ENCODE results near the gene CAPN3. TPM values are rescaled to one million over a fixed set of nuclear protein-coding genes. Genes with fewer than 3 reads are reported as not detected.
"Not testable (repeated sequence)": the region's sequence is repeated elsewhere in the genome, so short reads cannot be mapped to it uniquely, and the experiment has no call there.

Gene CAPN3
- 4.1 TPM in 1 of 2 replicates, not detected in the other for total RNA-seq

DNA sequence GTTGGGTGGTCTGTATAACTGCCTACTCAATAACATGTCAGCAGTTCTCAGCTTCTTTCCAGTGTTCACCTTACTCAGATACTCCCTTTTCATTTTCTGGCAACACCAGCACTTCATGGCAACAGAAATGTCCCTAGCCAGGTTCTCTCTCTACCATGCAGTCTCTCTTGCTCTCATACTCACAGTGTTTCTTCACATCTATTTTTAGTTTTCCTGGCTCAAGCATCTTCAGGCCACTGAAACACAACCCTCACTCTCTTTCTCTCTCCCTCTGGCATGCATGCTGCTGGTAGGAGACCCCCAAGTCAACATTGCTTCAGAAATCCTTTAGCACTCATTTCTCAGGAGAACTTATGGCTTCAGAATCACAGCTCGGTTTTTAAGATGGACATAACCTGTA is at the start of gene CAPN3:
TSS of gene CAPN3 (plus strand) at position 253 of the 400 bp plus-strand sequence. CDS start 305 bp downstream, outside the sequence.
- DNase-seq (ENCODE audit: extremely low read depth, low read depth, low spot score): no peak

DNA sequence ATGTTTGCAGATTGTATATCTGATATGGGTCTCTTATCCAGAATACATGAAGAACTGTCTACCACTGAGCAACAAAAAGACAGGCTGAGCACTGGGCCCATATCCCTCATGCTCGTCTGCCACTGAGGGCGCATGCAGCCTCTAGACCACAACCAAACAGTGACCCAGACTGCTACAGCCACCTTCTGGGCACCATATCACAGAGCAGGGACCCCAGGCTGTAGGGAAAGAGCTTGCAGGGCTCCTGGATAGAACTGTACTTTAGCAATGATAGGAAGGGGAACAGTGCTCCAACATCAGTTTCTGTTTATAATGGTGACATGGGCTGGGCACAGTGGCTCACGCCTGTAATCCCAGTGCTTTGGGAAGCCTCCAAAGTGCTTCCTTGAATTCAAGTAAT is 45.8 kb upstream of the CAPN3 start:
- no peak for DNase-seq (ENCODE audit: extremely low read depth, low read depth, low spot score)

DNA sequence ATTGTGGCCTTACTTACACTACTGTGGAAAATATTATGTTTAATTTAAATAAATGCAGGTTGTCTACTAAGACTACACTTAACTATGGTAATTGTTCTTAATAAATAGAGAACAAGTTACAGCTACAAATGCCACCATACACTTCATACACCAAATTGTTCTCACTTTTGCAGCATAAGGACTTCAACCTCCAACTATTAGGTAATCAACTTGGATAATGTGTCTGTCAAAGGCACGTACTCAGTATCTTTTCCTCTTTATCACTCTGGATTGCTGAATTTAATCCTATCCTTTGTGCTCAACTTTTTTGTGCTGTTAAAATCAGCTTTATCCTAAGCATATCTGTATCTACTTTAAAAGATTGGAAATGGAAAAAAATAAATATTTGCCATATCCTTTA is 44.5 kb upstream of the CAPN3 start:
- DNase-seq (ENCODE audit: extremely low read depth, low read depth, low spot score): no peak

DNA sequence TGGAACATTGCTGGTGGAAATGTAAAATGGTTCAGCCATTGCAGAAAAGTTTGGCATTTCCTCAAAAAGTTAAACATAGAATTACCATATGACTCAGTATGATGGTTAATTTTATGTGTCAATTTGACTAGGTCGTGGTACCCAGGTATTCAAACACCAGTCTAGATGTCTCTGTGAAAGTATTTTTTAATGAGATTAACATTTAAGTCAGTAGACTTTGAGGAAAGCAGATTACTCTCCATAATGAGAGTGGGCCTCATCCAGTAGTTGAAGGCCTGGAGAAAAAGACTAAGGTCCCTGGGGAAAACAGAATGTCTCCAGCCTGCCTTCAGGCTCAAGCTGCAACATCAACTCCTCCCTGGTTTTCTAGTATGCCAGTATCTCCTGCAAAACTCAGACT is 43.8 kb upstream of the CAPN3 start:
- DNase-seq (ENCODE audit: extremely low read depth, low read depth, low spot score): no peak

DNA sequence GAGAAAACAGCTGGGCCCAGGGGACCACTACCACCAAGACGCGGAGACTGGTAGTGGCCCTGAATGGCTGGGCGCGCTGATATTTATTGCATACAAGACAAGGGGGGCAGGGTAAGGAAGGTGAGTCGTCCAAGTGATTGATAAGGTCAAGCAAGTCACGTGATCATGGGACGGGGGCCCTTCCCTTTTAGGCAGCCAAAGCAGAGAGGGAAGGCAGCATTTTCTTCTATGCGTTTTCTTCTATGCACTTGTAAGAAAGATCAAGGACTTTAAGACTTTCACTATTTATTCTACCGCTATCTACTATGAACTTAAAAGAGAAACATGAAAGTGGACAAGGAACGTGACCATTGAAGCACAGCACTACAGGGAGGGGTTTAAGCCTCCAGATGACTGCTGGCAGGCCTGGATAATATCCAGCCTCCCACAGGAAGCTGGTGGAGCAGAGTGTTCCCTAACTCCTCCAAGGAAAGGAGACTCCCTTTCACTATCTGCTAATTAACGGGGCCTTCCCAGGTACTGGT is 43.0 kb upstream of the CAPN3 start:
- DNase-seq (ENCODE audit: extremely low read depth, low read depth, low spot score): not testable (repeated sequence)

DNA sequence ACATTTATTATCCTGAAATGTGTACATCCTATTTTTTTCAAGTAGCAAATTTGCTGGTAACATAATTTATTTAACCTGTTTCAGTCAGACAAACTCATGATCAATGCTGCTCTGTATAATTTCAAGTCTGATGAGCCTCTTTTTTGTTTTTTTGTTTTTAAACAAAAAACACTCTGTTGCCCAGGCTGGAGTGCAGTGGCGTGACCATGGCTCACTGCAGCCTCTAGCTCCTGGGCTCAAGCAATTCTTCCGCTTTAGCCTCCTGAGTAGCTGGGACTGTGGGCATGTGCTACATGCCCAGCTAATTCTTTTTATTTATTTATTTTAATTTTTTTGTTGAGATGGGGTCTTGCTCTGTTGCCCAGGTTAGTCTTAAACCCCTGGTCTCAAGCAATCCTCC is 40.1 kb upstream of the CAPN3 start:
- DNase-seq (ENCODE audit: extremely low read depth, low read depth, low spot score): no peak

DNA sequence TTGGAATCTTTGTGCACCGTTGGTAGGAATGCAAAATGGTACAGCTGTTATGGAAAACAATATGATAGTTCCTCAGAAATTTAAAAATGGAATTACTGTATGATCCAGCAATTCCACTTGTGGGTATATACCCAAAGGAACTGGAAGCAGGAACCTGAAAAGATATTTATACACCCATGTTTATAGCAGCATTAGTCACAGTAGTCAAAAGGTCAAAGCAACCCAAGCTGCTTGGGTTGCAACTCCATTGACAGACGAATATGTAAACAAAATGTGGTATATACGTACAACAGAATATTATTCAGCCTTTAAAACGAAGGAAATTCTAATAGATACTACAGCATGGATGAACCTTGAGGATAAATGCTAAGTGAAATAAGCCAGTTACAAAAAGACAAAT is 35.0 kb upstream of the CAPN3 start:
- no peak for DNase-seq (ENCODE audit: extremely low read depth, low read depth, low spot score)

DNA sequence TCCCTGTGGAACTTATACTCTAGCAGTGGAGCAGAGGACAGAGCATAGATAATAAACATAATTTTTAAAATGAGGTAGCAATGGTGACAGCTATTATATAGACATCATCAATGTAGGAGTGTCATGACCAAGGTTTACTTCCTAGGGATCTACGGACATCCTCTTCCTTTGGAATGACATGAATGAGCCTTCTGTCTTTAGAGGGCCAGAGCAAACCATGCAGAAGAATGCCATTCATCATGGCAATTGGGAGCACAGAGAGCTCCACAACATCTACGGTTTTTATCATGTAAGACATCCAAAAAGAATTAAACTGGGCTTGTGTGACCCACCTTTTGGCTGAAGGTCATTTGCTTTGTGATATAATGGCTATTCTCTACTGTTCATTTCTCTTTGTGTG is 30.1 kb upstream of the CAPN3 start:
- no peak for DNase-seq (ENCODE audit: extremely low read depth, low read depth, low spot score)

DNA sequence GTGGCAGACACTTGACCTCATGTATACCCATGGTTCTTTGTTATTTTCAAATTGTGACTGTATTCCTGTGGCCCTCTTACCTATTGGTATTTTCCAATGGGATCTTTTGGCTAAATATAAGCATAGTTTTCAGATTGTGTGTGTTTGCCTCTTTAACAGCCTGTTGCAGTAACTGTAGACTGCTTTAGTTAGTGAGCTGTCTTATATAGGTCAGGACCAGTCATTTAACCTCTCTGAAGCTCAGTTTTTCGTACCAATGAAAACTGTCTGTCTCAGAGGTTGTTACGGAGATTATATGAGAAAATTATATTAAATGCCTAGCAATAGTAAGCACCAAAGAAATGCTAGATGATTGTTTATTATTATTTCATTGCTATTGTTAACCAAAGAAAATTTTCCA is 29.3 kb upstream of the CAPN3 start:
- DNase-seq (ENCODE audit: extremely low read depth, low read depth, low spot score): no peak

DNA sequence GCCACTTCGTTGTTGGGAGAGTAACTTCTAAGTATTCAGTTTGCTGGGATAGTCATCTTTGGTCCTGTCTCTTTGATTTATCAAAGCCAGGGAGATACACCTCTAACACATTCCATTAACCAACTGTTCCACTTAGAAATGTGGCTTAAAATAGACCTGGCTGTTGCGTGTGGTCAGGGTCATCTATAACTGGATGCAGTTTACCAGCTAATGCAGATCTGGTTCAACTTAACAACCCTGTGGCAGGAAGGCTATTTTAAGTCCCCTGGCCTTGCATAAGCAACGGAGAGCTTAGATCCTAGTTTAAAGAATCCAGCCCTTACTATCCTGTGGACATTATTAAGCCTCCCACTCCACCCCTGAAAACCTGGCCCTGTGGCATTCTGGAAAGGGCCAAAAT is 28.1 kb upstream of the CAPN3 start:
- DNase-seq (ENCODE audit: extremely low read depth, low read depth, low spot score): no peak

DNA sequence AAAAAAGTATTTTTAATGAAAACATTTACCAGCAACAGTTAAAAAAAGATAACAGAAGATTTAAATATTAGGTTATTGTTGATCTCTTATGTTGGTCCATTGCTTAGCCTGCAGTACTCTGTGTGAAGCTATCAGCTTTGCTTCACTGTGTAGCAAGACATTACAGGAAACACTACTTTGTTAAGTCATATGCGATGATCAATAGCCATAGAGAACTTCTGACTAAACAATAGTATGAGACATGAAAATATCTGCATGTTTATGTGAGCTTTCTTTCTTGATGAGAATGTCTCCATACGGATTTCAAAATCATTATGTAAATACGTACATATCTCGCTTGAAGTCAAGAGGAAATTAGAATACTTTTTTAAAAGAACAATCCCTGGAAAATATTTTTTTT is 27.0 kb upstream of the CAPN3 start:
- peak; percentile 23 for DNase-seq (ENCODE audit: extremely low read depth, low read depth, low spot score)

DNA sequence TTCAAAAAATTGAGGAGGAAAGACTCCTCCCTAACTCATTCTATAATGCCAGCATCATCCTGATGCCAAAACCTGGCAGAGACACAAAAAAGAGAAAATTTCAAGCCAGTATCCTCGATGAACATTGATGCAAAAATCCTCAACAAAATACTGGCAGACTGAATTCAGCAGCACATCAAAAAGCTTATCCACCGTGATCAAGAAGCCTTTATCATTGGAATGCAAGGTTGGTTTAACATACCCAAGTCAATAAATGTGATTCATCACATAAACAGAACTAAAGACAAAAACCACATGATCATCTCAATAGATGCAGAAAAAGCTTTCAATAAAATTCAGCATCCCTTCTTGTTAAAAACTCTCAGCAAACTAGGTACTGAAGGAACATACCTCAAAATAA is 24.2 kb upstream of the CAPN3 start:
- DNase-seq (ENCODE audit: extremely low read depth, low read depth, low spot score): no peak

DNA sequence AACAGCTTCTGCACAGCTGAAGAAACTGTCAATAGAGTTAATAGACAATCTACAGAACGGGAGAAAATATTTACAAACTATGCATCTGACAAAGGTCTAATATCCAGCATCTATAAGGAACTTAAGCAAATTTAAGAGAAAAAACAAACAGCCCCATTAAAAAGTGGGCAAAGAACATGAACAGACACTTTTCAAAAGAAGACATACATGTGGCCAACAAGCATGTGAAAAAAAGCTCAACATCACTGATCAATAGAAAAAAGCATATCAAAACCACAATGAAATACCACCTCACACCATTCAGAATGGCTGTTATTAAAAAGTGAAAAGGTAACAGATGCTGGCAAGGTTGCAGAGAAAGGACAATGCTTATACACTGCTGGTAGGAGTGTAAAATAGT is 22.7 kb upstream of the CAPN3 start:
- DNase-seq (ENCODE audit: extremely low read depth, low read depth, low spot score): not testable (repeated sequence)

DNA sequence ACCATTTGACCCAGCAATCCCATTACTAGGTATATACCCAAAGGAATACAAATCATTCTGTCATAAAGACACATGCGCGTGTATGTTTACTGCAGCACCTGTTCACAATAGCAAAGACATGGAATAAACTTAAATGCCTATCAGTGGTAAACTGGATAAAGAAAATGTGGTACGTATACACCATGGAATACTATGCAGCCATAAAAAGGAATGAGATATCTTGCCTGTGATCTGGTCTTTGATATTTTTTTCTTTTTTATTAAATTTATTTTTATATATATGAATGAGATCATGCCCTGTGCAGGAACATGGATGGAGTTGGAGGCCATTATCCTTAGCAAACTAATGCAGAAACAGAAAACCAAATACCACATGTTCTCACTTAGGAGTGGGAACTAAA is 22.2 kb upstream of the CAPN3 start:
- DNase-seq (ENCODE audit: extremely low read depth, low read depth, low spot score): not testable (repeated sequence)

DNA sequence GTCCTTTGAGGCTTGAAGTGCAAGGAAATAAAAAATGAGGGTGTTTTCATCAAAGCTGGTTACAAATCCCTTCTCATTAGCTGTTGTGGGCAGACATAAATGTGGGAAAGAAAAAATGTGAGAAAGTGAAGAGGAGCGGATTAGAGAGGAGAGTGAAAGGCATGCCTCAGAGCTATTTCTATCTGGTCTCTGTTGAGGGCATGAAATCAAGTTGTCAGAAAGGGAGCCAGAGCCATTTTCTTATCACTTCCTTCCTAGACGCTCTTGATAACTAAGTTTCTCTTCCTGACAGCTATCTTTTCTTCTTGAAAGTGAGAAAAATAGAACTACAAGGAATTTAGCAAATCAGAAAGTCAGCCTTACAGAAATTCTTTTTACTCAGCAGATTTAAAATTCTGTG is 20.8 kb upstream of the CAPN3 start:
- no peak for DNase-seq (ENCODE audit: extremely low read depth, low read depth, low spot score)

DNA sequence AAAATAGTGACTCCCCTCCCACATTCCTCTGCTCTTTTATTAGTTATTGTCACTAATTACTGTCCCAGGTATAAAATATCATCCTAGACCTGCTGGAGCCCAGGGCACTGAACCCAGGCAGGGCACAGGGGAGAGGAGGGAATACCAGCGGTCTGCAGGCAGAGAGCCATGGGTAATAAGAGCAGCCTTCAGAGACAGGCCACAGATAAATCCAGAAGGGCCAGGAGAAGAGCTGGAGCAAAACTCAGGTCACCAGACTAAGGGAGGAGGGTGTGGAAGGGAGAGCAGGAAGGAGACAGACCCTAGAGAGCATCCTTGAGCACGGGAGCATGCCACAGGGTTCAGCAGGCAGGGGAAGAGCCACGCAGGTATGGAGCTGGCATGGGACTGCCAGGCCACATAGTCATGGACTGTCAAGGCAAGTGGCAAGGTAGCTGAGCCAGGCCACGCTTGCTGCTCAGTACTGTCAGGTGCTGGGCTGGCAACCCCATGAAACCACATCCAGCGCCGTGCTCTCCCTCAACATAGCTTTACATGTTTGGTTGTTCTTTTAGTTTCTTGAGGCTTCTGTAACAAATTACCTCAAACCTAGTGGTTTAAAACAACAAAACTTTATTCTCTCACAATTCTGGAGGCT is 15.6 kb upstream of the CAPN3 start:
- DNase-seq (ENCODE audit: extremely low read depth, low read depth, low spot score): no peak

DNA sequence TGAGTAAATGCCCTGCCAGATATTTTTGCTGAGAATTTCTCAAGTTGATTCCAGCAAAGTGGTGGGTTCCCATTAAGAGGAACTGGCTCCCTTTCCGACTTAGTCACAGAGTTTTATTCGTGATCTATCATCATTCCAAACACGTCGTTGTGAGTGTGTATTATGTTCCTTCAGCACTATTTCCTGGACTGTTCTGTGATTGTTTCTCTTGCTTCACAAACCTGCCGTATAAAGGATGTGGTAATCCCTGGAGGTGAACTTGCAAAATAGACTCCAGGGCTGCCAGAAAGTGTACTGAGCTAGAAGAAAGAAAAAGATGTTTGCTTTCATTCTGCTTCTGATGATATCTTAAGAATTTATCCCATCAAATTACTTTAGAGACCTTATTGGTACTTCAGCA is 14.5 kb upstream of the CAPN3 start:
- DNase-seq (ENCODE audit: extremely low read depth, low read depth, low spot score): no peak

DNA sequence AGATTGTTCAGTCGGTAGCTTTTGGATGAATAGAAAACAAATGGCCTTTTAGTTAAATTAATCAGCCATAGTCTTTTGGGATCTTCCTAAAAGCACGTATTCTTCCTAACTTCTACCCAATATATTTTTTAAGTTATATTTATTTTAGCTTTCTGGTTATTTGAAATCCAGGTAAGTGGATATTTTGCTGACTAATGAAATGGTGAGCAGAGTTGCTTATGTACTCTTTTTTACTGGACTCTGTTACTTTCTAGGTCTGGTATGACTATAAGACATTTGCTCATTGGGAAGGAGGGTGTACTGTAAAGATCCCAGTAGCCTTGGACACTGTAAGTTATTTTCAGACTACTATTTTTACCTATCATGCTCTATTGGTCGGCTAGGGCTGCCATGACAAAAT is 13.8 kb upstream of the CAPN3 start:
- no peak for DNase-seq (ENCODE audit: extremely low read depth, low read depth, low spot score)

DNA sequence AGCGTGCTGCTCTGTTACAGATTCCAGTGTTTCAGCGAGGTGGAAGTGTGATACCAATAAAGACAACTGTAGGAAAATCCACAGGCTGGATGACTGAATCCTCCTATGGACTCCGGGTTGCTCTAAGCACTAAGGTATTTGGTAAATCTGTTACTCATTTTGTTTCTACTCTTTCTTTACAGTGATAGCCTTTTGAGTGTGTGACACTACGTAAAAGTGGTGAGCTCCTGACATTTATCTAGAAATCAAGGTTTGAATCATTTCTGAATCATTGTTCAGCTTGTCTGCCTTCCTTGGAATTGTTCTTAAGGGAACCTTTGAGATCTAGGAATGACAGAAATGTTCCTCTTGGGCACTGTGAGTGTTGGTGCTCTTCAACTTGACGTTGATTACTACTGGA is 11.2 kb upstream of the CAPN3 start:
- DNase-seq (ENCODE audit: extremely low read depth, low read depth, low spot score): no peak

DNA sequence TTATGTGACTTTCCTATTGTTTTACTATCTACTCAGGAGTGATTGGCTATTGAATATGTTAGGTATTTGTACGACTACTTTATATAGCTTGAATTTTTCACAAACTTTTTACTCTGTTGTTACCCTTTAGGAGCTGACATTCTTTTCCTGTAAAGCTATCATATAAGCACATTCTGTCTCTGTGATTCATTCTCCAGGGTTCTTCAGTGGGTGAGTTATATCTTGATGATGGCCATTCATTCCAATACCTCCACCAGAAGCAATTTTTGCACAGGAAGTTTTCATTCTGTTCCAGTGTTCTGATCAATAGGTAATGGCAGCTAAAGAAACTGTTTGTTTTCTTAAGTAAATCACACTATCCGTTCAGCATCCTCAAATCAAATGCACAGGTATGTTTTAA is 10.1 kb upstream of the CAPN3 start:
- DNase-seq (ENCODE audit: extremely low read depth, low read depth, low spot score): no peak

DNA sequence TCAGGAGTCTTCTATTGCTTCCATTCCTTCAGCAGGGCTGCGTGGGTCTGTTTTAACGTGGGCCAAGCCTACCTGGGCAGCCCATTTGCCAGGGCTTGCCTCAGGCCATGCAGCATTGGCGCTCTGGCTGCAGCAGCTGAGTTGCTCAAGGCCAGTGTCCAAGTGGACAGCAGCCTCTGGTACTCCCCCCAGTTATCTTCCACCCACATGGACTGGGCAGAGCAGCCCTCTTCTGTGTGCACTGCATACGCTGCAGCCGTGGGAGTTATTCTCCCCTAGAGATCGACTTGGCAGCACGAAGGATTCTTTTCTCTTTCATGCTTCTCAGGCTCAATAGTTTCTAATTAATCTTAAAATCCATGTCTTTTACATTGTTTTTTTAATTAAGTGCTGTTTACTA is 6.9 kb upstream of the CAPN3 start:
- DNase-seq (ENCODE audit: extremely low read depth, low read depth, low spot score): no peak

DNA sequence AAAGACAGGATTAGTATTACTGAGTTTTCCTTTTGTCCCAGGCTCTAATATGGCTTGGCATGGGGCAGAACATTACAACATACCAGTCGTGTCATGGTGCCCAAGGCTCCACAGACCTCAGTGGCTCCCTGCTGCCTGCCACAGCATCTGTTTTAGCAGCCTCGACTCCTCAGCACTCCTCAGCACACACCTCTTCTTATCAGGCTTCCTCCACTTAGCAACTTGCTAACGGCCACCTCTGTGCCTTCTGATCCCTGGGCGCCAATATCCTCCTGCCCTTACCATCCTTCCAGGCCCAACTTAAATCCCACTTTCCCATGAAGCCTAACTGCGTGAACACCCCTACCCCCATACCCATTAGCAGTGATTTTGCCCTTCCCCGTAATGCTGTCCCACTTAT is 6.2 kb upstream of the CAPN3 start:
- no peak for DNase-seq (ENCODE audit: extremely low read depth, low read depth, low spot score)

DNA sequence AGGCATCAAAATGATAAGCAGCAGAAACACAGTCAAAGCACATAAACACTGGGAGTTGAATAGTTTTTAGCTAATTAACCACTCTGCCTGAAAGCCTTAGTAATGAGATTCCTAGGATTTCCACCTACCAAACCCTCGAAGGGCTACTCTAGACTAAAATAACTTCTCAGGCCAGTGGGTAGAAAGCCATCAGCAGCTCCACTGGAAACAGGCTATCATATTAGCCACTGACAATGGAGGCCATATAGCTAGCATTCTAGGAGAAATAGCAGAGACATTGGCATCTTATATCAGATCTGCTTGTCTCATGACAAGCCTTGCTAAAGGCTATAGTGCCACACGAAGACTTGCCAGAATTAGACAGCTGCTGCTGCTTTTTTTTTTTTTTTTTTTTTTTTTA is 4.5 kb upstream of the CAPN3 start:
- no peak for DNase-seq (ENCODE audit: extremely low read depth, low read depth, low spot score)

Measured in glomerular endothelial cell (primary cell).